PC-3 (cell line): ENCODE measurements around the gene CTXN3. TPM values are rescaled to one million over a fixed set of nuclear protein-coding genes. Genes with fewer than 3 reads are reported as not detected.

Experiments
- ATAC-seq: fragments of 200-7000 bp; cut with Tn5 transposase; 2 replicates; pipeline ENCODE4 v1.9.1; 2020; ENCODE audit warnings: mild to moderate bottlenecking, moderate library complexity
- BruUV-seq: library from RNA; stranded (reverse); fragments of 400-500 nt; replicated peaks from 2 replicates; lab custom pipeline; 2021; lab: Mats Ljungman, UMichigan
- CTCF ChIA-PET: fragments of 300-600 bp; sonication (Branson Sonifier 250); formaldehyde crosslinking; loops from one replicate; lab custom pipeline; 2022; ENCODE audit warnings: antibody characterized with exemption; lab: Charles Lee
- POLR2A ChIA-PET: fragments of 300-600 bp; sonication (Branson Sonifier 250); formaldehyde crosslinking; loops from one replicate; lab custom pipeline; 2022; ENCODE audit warnings: antibody characterized with exemption; ENCODE audit not compliant: unreplicated experiment; lab: Charles Lee
- DNase-seq: peaks from one replicate; pipeline ENCODE4 v3.0.0-alpha.2; 2015
- H2AFZ ChIP-seq: fragments of 300-600 bp; sonication (generic); 2 replicates; pipeline ENCODE4 v1.6.0; 2016; ENCODE audit warnings: antibody characterized with exemption, low read length
- H3F3A ChIP-seq: fragments of 300-600 bp; sonication (generic); one replicate; pipeline ENCODE4 v1.6.0; 2017; ENCODE audit warnings: antibody characterized with exemption, low read length, control low read depth, mild to moderate bottlenecking; ENCODE audit not compliant: unreplicated experiment
- H3K27ac ChIP-seq: fragments of 300-600 bp; sonication (generic); 2 replicates; pipeline ENCODE4 v1.5.1; 2016; ENCODE audit warnings: mild to moderate bottlenecking, low read length
- H3K27me3 ChIP-seq: fragments of 300-600 bp; sonication (generic); 2 replicates; pipeline ENCODE4 v1.6.1; 2016; ENCODE audit warnings: low read length, mixed read lengths
- H3K36me3 ChIP-seq: fragments of 300-600 bp; sonication (generic); 2 replicates; pipeline ENCODE4 v1.6.1; 2016; ENCODE audit warnings: low read depth, mixed run types, low read length, mixed read lengths
- H3K4me1 ChIP-seq: fragments of 300-600 bp; sonication (generic); 2 replicates; pipeline ENCODE4 v1.5.1; 2016; ENCODE audit warnings: low read length; ENCODE audit not compliant: insufficient read depth
- H3K4me2 ChIP-seq: fragments of 300-600 bp; sonication (generic); 2 replicates; pipeline ENCODE4 v1.6.0; 2016; ENCODE audit warnings: low read length
- H3K4me3 ChIP-seq: fragments of 300-600 bp; sonication (generic); 2 replicates; pipeline ENCODE4 v1.5.1; 2016; ENCODE audit warnings: mild to moderate bottlenecking, low read length, mixed read lengths
- H3K79me2 ChIP-seq: fragments of 300-600 bp; sonication (generic); 2 replicates; pipeline ENCODE4 v1.6.1; 2017; ENCODE audit warnings: low read length, mixed read lengths
- H3K9ac ChIP-seq: fragments of 300-600 bp; sonication (generic); 2 replicates; pipeline ENCODE4 v1.6.0; 2016; ENCODE audit warnings: mild to moderate bottlenecking, low read length
- H3K9me2 ChIP-seq: fragments of 300-600 bp; sonication (generic); replicated peaks from 2 replicates; pipeline ENCODE4 v1.6.1; 2016; ENCODE audit warnings: mixed run types, low read length, mixed read lengths
- H3K9me3 ChIP-seq: fragments of 300-600 bp; sonication (generic); 2 replicates; pipeline ENCODE4 v1.6.1; 2016; ENCODE audit warnings: low read length, mixed read lengths
- H4K20me1 ChIP-seq: fragments of 300-600 bp; sonication (generic); 2 replicates; pipeline ENCODE4 v1.6.1; 2016; ENCODE audit warnings: low read length, mixed read lengths
- EZH2 ChIP-seq: fragments of 300-600 bp; sonication (generic); IDR thresholded peaks from one replicate; pipeline ENCODE4 v1.6.1; 2017; ENCODE audit warnings: antibody characterized with exemption, mild to moderate bottlenecking, low read length; ENCODE audit not compliant: unreplicated experiment
- EZH2phosphoT487 ChIP-seq: fragments of 300-600 bp; sonication (generic); IDR thresholded peaks from 2 replicates; pipeline ENCODE4 v1.6.1; 2018; ENCODE audit warnings: mild to moderate bottlenecking, antibody characterized with exemption, low read length, borderline replicate concordance
- intact Hi-C: fragments of 100-400 bp; cut with micrococcal nuclease; formaldehyde crosslinking; loops from 2 replicates; pipeline ENCODE4 v1.9.0; 2023
- total RNA-seq: library from RNA; depleted of rRNA; stranded (reverse); fragments of >200 nt; gene quantifications from 2 replicates; pipeline ENCODE4 v1.2.3, GENCODE V29; 2014
- TF ChIP-seq, protein P1 (sequence below): fragments of 300-600 bp; sonication (generic); conservative IDR thresholded peaks from 2 replicates; pipeline ENCODE4 v1.5.1; 2017; ENCODE audit warnings: antibody characterized with exemption, low read depth, mild to moderate bottlenecking, low read length

The CTXN3 gene
- total RNA-seq, 1 experiment from 2014 or later = not detected

DNA sequence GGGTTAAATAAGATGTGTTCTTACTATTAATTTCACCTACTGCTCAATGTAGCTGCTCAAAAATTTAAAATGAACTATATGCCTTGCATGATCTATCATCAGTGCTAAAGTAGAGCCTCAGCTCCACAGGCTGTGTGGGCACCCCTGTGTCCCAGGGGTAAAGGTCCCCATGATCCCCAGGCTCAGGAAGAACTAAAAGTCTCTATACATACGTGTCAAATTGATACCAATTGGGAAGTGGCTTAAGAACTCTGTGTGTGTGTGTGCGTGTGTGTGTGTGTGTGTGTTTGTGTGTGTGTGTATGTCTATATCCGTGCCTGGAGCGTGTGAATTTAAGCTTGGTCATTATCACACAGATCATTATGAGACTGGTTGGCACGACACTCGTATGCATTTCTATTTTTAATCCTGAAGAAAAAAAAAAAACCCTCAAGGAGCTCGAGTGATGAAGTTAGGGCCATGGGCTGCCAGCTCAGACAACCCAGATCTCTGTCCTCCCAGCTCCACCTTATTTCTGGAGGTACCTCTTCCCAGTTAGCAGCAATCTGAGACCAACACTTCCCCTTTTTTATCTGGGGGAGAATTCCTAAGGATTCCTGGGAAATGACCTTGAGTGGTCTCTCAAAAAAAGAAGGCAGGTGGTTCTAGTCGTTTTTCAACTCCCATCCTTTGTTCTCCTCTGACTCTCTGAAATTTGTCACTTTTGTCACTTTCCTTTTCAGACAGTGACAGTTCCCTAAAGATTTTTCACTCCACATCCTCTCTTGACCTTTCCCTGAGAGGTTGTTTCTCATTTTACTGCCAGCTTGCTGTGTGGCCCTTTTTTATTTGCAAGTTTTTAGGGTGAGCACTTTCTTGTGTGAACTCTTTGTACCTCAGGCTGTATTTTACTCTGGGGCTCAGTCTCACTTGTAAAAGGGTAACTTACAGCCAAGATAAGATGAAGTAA is 45.7 kb upstream of the CTXN3 start:
- no peak overlapping the region for H3K4me2 ChIP-seq
- intact Hi-C loops = no loop called here
- TF ChIP-seq EZH2phosphoT487 = no peak
- TF ChIP-seq, protein P1, sequence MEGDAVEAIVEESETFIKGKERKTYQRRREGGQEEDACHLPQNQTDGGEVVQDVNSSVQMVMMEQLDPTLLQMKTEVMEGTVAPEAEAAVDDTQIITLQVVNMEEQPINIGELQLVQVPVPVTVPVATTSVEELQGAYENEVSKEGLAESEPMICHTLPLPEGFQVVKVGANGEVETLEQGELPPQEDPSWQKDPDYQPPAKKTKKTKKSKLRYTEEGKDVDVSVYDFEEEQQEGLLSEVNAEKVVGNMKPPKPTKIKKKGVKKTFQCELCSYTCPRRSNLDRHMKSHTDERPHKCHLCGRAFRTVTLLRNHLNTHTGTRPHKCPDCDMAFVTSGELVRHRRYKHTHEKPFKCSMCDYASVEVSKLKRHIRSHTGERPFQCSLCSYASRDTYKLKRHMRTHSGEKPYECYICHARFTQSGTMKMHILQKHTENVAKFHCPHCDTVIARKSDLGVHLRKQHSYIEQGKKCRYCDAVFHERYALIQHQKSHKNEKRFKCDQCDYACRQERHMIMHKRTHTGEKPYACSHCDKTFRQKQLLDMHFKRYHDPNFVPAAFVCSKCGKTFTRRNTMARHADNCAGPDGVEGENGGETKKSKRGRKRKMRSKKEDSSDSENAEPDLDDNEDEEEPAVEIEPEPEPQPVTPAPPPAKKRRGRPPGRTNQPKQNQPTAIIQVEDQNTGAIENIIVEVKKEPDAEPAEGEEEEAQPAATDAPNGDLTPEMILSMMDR = no peak
- H2AFZ ChIP-seq = no peak overlapping the region
- BruUV-seq = no TSS peak
- no peaks in the 10 kb centered on the region for H4K20me1 ChIP-seq
- peaks cover 40% of the 10 kb centered on the region for H3K27me3 ChIP-seq
- no peak overlapping the region for H3K4me3 ChIP-seq
- ChIA-PET CTCF (interaction anchor here (0.6 kb wide), 1 partner anchor 1205 kb away, joined by 4 read pairs; no protein-coding TSS in a partner anchor), POLR2A (no interaction called here)
- no peak overlapping the region for H3K27ac ChIP-seq
- no peaks in the 10 kb centered on the region for H3F3A ChIP-seq
- no peaks in the 10 kb centered on the region for H3K79me2 ChIP-seq
- H3K4me1 ChIP-seq = no peaks in the 10 kb centered on the region
- H3K36me3 ChIP-seq = no peaks in the 10 kb centered on the region
- no peaks in the 10 kb centered on the region for H3K9me2 ChIP-seq
- DNase-seq (no peak), ATAC-seq (no peak)
- no peaks in the 10 kb centered on the region for H3K9me3 ChIP-seq
- H3K9ac ChIP-seq = no peak overlapping the region

DNA sequence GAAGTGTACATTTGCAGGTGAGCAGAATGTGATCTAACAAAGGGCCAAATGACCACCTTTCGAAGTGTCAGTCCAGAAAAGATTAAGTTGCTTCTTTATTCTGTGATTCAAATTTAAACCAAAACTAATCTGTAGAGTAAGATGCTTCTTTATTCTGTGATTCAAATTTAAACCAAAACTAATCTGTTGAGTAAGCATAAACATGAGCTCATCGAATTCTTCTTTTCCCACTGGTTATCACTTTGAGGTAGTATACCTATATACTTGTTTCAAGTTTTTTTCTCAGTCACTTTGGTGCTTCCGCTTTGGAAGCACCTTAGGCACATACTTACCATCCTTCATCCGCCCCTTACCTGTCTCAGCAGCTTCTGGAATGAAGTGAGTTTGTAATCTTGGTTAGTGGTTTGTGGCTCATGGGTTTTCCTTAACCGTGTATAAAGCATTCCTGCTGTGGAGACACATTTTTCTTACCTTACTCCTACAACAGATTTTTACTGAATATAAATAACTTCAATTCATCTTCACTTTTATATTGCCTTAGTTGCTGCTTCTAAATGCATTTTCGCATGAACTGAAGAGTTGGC is 40.7 kb upstream of the CTXN3 start:
- Histone ChIP-seq H3K9me2 (no peaks in the 10 kb centered on the region), H4K20me1 (no peaks in the 10 kb centered on the region), H3K79me2 (no peaks in the 10 kb centered on the region), H3K4me2 (no peak overlapping the region), H3K4me3 (no peak overlapping the region), H3K27ac (no peak overlapping the region), H2AFZ (no peak overlapping the region), H3K27me3 (peaks cover 22% of the 10 kb centered on the region; the same call in 1 of the 2 replicates), H3F3A (no peaks in the 10 kb centered on the region), H3K4me1 (no peaks in the 10 kb centered on the region), H3K9ac (no peak overlapping the region), H3K9me3 (no peaks in the 10 kb centered on the region), H3K36me3 (no peaks in the 10 kb centered on the region)
- DNase-seq (no peak), ATAC-seq (no peak)
- BruUV-seq = no TSS peak
- TF ChIP-seq EZH2phosphoT487 (no peak), EZH2 (no peak)
- TF ChIP-seq, protein P1 = no peak
- intact Hi-C loops = no loop called here
- POLR2A ChIA-PET = no interaction called here
- CTCF ChIA-PET = interaction anchor here (0.7 kb wide), 1 partner anchor 11 kb away, joined by 3 read pairs; no protein-coding TSS in a partner anchor
